WTC11 (cell line): Measurements from ENCODE around the gene DIP2A. TPM values are rescaled to one million over a fixed set of nuclear protein-coding genes. Genes with fewer than 3 reads are reported as not detected.

Experiments used
- ATAC-seq: fragments of 200-7000 bp; cut with Tn5 transposase; 2 replicates; pipeline ENCODE4 v1.10.0; 2021; ENCODE audit warnings: mild to moderate bottlenecking, moderate library complexity
- CTCF ChIA-PET: fragments of 300-600 bp; sonication (Branson Sonifier 250); formaldehyde crosslinking; loops from one replicate; lab custom pipeline; 2021; ENCODE audit warnings: antibody characterized with exemption; lab: Charles Lee
- POLR2A ChIA-PET: fragments of 350-600 bp; sonication (Branson Sonifier 250); formaldehyde crosslinking; loops from one replicate; lab custom pipeline; 2021; ENCODE audit warnings: antibody characterized with exemption; lab: Charles Lee
- DNase-seq: peaks from one replicate; pipeline ENCODE4 v3.0.0; 2021; ENCODE audit warnings: low spot score
- H3K27ac Mint-ChIP-seq: 2 replicates; pipeline ENCODE4 v1.8.0; 2021; ENCODE audit warnings: mixed read lengths
- H3K27me3 Mint-ChIP-seq: 2 replicates; pipeline ENCODE4 v1.8.0; 2021; ENCODE audit warnings: low read depth, mild to moderate bottlenecking, moderate library complexity, mixed read lengths
- H3K36me3 Mint-ChIP-seq: 2 replicates; pipeline ENCODE4 v1.8.0; 2021; ENCODE audit warnings: mixed read lengths
- H3K4me1 Mint-ChIP-seq: 2 replicates; pipeline ENCODE4 v1.8.0; 2022; ENCODE audit warnings: mixed read lengths
- H3K4me3 Mint-ChIP-seq: 2 replicates; pipeline ENCODE4 v1.8.0; 2021; ENCODE audit warnings: mild to moderate bottlenecking, moderate library complexity, mixed read lengths
- H3K9me3 Mint-ChIP-seq: 2 replicates; pipeline ENCODE4 v1.8.0; 2021; ENCODE audit warnings: mixed read lengths
- ATF1 ChIP-seq: sonication (generic); formaldehyde crosslinking; IDR thresholded peaks from 2 replicates; pipeline ENCODE4 v1.8.1; 2023; ENCODE audit warnings: mild to moderate bottlenecking, moderate library complexity, missing genetic modification reagents
- ELF4 ChIP-seq: sonication (generic); formaldehyde crosslinking; IDR thresholded peaks from 2 replicates; pipeline ENCODE4 v1.8.1; 2022; ENCODE audit warnings: low read depth, mild to moderate bottlenecking, moderate library complexity, missing genetic modification reagents
- ESRRA ChIP-seq: sonication (generic); formaldehyde crosslinking; IDR thresholded peaks from 2 replicates; pipeline ENCODE4 v1.8.1; 2022; ENCODE audit warnings: mild to moderate bottlenecking, missing genetic modification reagents, borderline replicate concordance
- ETV6 ChIP-seq: sonication (generic); formaldehyde crosslinking; IDR thresholded peaks from 2 replicates; pipeline ENCODE4 v1.8.1; 2022; ENCODE audit warnings: mild to moderate bottlenecking, missing genetic modification reagents
- IRF2 ChIP-seq: sonication (generic); formaldehyde crosslinking; IDR thresholded peaks from 2 replicates; pipeline ENCODE4 v1.8.0; 2022; ENCODE audit warnings: low read depth, missing genetic modification reagents, borderline replicate concordance
- JAZF1 ChIP-seq: fragments of 250-450 bp; sonication (Bioruptor Pico); IDR thresholded peaks from 2 replicates; pipeline ENCODE4 v1.9.0; 2021; ENCODE audit warnings: moderate library complexity, mild to moderate bottlenecking, inconsistent platforms
- KAT7 ChIP-seq: sonication (generic); formaldehyde crosslinking; IDR thresholded peaks from 2 replicates; pipeline ENCODE4 v1.8.1; 2023; ENCODE audit warnings: missing genetic modification reagents, mild to moderate bottlenecking, borderline replicate concordance
- RELA ChIP-seq: sonication (generic); formaldehyde crosslinking; IDR thresholded peaks from 2 replicates; pipeline ENCODE4 v1.8.1; 2022; ENCODE audit warnings: missing genetic modification reagents, mild to moderate bottlenecking, borderline replicate concordance
- ZNF121 ChIP-seq: sonication (generic); formaldehyde crosslinking; IDR thresholded peaks from 2 replicates; pipeline ENCODE4 v1.8.0; 2023; ENCODE audit warnings: missing genetic modification reagents
- ZNF232 ChIP-seq: sonication (generic); formaldehyde crosslinking; IDR thresholded peaks from 2 replicates; pipeline ENCODE4 v1.8.0; 2022; ENCODE audit warnings: mild to moderate bottlenecking, missing genetic modification reagents
- ZNF671 ChIP-seq: fragments of 250-450 bp; sonication (Bioruptor Pico); IDR thresholded peaks from 2 replicates; pipeline ENCODE4 v1.8.0; 2021; ENCODE audit warnings: mild to moderate bottlenecking
- total RNA-seq: library from RNA; stranded (reverse); gene quantifications from 3 replicates; pipeline ENCODE4 v1.2.3, GENCODE V29; 2021
- TF ChIP-seq, protein P1 (sequence below): sonication (generic); formaldehyde crosslinking; IDR thresholded peaks from 2 replicates; pipeline ENCODE4 v1.8.1; 2022; ENCODE audit warnings: mild to moderate bottlenecking, missing genetic modification reagents, moderate library complexity, borderline replicate concordance
- TF ChIP-seq, protein P2 (sequence below): sonication (generic); formaldehyde crosslinking; IDR thresholded peaks from 2 replicates; pipeline ENCODE4 v1.8.0; 2022; ENCODE audit warnings: mild to moderate bottlenecking, missing genetic modification reagents
- TF ChIP-seq, protein P3 (sequence below): fragments of 250-450 bp; sonication (Bioruptor Pico); IDR thresholded peaks from 2 replicates; pipeline ENCODE4 v1.9.0; 2021; ENCODE audit warnings: mild to moderate bottlenecking
- TF ChIP-seq, protein P4 (sequence below): fragments of 250-450 bp; sonication (Bioruptor Pico); IDR thresholded peaks from 2 replicates; pipeline ENCODE4 v1.9.0; 2021; ENCODE audit warnings: mild to moderate bottlenecking
- TF ChIP-seq, protein P5 (sequence below): sonication (generic); formaldehyde crosslinking; IDR thresholded peaks from 2 replicates; pipeline ENCODE4 v1.8.1; 2023; ENCODE audit warnings: mild to moderate bottlenecking, missing genetic modification reagents, moderate library complexity
- TF ChIP-seq, protein P6 (sequence below): sonication (generic); formaldehyde crosslinking; IDR thresholded peaks from 2 replicates; pipeline ENCODE4 v1.8.0; 2023; ENCODE audit warnings: mild to moderate bottlenecking, missing genetic modification reagents

The DIP2A gene
- total RNA-seq, 1 experiment from 2014 or later = 39.4 TPM

DNA sequence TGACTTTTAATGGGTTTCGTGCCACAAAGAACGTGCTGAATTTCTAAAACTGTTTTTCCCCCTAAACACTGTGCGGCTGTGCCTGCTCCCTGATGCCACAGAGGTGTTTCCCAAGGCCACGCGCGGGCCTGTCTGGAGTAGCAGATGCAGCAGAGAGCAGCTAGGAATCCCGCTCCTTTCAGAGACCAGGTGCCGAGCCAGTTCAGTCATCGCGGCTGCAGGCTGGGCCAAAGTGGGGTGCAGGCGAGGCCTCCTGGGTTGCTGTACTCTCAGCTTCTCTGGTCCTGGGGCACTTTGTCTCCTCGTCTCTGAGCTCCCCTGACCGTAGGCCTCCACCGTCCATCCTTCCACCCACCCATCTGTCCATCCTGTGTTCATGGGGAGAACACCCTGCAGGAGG, 17.4 kb upstream of the DIP2A start (continued):
- TF ChIP-seq, protein P1, sequence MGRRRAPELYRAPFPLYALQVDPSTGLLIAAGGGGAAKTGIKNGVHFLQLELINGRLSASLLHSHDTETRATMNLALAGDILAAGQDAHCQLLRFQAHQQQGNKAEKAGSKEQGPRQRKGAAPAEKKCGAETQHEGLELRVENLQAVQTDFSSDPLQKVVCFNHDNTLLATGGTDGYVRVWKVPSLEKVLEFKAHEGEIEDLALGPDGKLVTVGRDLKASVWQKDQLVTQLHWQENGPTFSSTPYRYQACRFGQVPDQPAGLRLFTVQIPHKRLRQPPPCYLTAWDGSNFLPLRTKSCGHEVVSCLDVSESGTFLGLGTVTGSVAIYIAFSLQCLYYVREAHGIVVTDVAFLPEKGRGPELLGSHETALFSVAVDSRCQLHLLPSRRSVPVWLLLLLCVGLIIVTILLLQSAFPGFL = no peak
- TF ChIP-seq, all 79 proteins: peak for 0

DNA sequence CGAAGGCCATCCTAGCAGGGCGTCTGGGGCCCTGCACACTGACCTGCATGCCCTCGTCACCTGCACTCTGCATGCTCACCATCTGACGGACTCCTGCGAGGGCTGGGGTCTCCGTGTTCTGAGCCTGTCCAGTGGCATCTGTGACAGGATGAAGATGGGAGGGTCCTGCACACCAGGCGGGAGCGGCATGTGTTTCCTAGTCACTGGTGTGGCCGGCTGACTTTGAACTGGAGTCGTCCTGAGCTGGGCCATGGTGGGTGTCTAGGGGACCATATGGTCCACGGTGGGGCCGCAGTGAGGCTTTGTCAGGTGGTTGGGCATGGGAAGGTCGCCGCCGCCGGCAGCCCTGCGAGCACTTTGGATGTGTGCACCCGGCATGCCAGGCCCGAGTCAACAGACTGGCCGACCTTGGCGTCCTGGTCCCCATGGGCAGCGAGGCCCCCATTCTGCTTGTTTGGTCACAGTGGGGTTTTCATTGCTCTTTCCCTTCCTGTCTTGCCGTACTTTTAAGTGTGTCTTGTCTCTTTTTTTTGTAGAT, 16.7 kb upstream of the DIP2A start:
- Mint-ChIP-seq H3K36me3 (peaks cover 60% of the 10 kb centered on the region), H3K27me3 (no peaks in the 10 kb centered on the region), H3K9me3 (no peaks in the 10 kb centered on the region), H3K4me1 (peaks cover 6% of the 10 kb centered on the region), H3K4me3 (no peak overlapping the region), H3K27ac (0 out of 2 replicates have a peak overlapping the region, but pooled peaks have one; percentile 83)
- ChIA-PET CTCF (interaction anchor here (0.5 kb wide), 1 partner anchor 203 kb away, joined by 3 read pairs; no protein-coding TSS in a partner anchor), POLR2A (no interaction called here)
- ATAC-seq (no peak), DNase-seq (no peak)
- TF ChIP-seq ESRRA (no peak), KAT7 (CRISPR knock-in tag) (no peak)
- TF ChIP-seq, protein P1 = no peak

DNA sequence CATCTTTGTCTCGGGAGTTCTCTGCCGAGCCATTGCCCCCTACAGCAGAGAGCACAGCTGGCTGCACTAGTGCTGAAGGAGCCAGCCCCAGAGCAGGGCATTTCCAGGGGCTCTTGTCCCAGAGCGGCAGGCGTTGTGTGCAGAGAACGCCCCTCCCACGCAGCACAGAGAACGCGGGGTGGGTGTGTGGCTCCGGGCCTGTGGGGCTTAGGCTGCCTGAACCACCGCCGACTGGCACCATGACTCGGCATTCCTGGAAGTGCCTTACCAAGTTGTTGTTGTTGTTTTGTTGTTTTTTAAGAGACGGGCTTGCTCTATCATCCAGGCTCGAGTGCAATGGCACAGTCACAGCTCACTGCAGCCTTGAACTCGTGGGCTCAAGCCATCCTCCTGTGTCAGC, 15.8 kb upstream of the DIP2A start:
- no peak for TF ChIP-seq ZNF232 (CRISPR knock-in tag)
- Mint-ChIP-seq H3K4me3 (no peak overlapping the region), H3K36me3 (peaks cover 57% of the 10 kb centered on the region), H3K4me1 (peaks cover 6% of the 10 kb centered on the region), H3K27me3 (no peaks in the 10 kb centered on the region), H3K9me3 (peaks cover 5% of the 10 kb centered on the region; the same call in 1 of the 2 replicates), H3K27ac (peak overlapping the region; percentile 69)
- ATAC-seq = no peak
- DNase-seq = no peak
- ChIA-PET CTCF (no interaction called here), POLR2A (no interaction called here)

DNA sequence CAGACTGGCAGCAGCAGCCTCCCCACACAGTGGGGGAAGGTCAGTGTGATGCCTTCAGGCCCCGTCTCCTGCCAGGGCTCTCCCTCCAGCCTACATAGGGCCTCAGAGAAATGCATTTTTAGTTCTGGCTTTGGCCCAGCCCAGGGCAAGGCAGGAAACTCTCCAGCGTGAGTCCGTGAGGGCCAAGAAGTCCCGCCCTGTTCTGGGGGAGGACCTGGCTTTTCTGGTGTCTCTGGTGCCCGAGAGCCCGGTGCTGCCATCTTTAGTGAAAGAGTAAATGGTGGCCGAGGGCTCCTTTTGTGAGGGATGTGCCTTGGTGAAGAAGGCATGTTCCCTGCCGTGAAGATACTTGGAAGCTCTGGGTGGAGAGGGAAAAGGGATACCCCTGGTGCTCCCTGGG, 14.8 kb upstream of the DIP2A start:
- POLR2A ChIA-PET = no interaction called here
- Mint-ChIP-seq H3K4me1 (peaks cover 6% of the 10 kb centered on the region), H3K9me3 (peaks cover 15% of the 10 kb centered on the region), H3K36me3 (peaks cover 62% of the 10 kb centered on the region), H3K4me3 (no peak overlapping the region), H3K27me3 (no peaks in the 10 kb centered on the region), H3K27ac (peak overlapping the region; percentile 81; the same call in 1 of the 2 replicates)
- CTCF ChIA-PET = no interaction called here
- no peak for TF ChIP-seq JAZF1 (CRISPR knock-in tag)
- TF ChIP-seq, protein P2, sequence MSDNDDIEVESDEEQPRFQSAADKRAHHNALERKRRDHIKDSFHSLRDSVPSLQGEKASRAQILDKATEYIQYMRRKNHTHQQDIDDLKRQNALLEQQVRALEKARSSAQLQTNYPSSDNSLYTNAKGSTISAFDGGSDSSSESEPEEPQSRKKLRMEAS (CRISPR knock-in tag) = no peak
- TF ChIP-seq IRF2 (CRISPR knock-in tag) = no peak
- no peak for TF ChIP-seq ZNF121
- TF ChIP-seq ZNF671 = no peak
- TF ChIP-seq, protein P3, sequence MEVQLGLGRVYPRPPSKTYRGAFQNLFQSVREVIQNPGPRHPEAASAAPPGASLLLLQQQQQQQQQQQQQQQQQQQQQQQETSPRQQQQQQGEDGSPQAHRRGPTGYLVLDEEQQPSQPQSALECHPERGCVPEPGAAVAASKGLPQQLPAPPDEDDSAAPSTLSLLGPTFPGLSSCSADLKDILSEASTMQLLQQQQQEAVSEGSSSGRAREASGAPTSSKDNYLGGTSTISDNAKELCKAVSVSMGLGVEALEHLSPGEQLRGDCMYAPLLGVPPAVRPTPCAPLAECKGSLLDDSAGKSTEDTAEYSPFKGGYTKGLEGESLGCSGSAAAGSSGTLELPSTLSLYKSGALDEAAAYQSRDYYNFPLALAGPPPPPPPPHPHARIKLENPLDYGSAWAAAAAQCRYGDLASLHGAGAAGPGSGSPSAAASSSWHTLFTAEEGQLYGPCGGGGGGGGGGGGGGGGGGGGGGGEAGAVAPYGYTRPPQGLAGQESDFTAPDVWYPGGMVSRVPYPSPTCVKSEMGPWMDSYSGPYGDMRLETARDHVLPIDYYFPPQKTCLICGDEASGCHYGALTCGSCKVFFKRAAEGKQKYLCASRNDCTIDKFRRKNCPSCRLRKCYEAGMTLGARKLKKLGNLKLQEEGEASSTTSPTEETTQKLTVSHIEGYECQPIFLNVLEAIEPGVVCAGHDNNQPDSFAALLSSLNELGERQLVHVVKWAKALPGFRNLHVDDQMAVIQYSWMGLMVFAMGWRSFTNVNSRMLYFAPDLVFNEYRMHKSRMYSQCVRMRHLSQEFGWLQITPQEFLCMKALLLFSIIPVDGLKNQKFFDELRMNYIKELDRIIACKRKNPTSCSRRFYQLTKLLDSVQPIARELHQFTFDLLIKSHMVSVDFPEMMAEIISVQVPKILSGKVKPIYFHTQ = no peak
- TF ChIP-seq, protein P4, sequence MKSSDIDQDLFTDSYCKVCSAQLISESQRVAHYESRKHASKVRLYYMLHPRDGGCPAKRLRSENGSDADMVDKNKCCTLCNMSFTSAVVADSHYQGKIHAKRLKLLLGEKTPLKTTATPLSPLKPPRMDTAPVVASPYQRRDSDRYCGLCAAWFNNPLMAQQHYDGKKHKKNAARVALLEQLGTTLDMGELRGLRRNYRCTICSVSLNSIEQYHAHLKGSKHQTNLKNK = no peak
- TF ChIP-seq RELA (CRISPR knock-in tag) = no peak
- TF ChIP-seq, protein P5, sequence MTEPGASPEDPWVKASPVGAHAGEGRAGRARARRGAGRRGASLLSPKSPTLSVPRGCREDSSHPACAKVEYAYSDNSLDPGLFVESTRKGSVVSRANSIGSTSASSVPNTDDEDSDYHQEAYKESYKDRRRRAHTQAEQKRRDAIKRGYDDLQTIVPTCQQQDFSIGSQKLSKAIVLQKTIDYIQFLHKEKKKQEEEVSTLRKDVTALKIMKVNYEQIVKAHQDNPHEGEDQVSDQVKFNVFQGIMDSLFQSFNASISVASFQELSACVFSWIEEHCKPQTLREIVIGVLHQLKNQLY (CRISPR knock-in tag) = no peak
- TF ChIP-seq, protein P6, sequence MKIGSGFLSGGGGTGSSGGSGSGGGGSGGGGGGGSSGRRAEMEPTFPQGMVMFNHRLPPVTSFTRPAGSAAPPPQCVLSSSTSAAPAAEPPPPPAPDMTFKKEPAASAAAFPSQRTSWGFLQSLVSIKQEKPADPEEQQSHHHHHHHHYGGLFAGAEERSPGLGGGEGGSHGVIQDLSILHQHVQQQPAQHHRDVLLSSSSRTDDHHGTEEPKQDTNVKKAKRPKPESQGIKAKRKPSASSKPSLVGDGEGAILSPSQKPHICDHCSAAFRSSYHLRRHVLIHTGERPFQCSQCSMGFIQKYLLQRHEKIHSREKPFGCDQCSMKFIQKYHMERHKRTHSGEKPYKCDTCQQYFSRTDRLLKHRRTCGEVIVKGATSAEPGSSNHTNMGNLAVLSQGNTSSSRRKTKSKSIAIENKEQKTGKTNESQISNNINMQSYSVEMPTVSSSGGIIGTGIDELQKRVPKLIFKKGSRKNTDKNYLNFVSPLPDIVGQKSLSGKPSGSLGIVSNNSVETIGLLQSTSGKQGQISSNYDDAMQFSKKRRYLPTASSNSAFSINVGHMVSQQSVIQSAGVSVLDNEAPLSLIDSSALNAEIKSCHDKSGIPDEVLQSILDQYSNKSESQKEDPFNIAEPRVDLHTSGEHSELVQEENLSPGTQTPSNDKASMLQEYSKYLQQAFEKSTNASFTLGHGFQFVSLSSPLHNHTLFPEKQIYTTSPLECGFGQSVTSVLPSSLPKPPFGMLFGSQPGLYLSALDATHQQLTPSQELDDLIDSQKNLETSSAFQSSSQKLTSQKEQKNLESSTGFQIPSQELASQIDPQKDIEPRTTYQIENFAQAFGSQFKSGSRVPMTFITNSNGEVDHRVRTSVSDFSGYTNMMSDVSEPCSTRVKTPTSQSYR = no peak
- TF ChIP-seq ATF1 (CRISPR knock-in tag) = no peak
- TF ChIP-seq ELF4 (CRISPR knock-in tag) = no peak
- TF ChIP-seq ETV6 (CRISPR knock-in tag) = no peak
- no peak; the same call in 1 of the 2 replicates for ATAC-seq
- DNase-seq = no peak
